ENCODE measurements around the gene PRL. TPM values are rescaled to one million over a fixed set of nuclear protein-coding genes. Genes with fewer than 3 reads are reported as not detected.

Gene PRL
- polyA plus RNA-seq, 5 donors, result 0.14 to 0.18 TPM; not detected in 3

DNA sequence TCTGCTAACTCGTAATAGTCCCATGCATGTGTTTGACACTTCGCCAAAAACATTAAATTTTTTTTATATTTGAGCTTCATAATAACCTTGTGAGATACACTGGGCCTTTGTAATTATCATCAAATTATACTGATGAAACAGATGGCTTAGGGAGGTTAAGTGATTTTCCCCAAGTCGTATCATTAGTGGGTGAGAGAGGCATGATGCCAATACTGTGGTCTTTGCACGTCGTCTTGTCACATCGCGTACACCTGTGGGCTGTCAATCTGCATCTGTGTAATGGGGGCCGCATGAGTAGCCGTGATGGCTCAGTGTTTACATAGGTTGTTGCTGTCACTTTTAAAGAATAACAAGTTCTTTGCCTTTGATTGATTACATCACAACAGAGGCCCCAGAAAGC lies 1.7 kb downstream of the PRL start:
- no peak for DNase-seq

DNA sequence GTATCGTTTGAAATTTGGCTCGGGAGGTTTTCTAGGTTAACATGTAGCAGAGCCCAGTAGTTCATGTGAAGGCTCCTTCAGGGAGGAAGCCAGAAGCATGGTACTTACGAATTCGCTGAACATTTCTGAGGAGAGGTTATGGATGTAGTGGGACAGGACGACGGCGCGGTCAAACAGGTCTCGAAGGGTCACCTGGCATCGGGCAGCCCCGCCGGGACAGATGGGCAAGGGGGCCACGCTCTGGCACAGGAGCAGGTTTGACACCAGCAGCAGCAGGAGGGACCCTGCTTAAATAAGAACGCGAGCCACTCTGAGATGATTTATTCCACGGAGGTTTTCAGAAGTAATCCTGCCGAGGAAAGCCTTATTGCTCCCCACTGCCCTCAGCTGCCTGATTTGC lies 2.5 kb downstream of the PRL start:
- no peak for DNase-seq

GRCh38 chr6:22290045-22290444 lies 6.8 kb downstream of the PRL start:
- DNase-seq, result no peak

- no peak for DNase-seq
Observed at GRCh38 chr6:22288721-22289120, 8.1 kb downstream of the PRL start.

- DNase-seq, result no peak
Observed at GRCh38 chr6:22284666-22285065, 12.2 kb downstream of the PRL start.

GRCh38 chr6:22281341-22282085 lies 15.3 kb downstream of the PRL start:
- DNase-seq, result no peak

GRCh38 chr6:22279427-22279826 lies 17.4 kb downstream of the PRL start:
- DNase-seq, result no peak

GRCh38 chr6:22271081-22271480 lies 25.8 kb downstream of the PRL start:
- DNase-seq, result no peak

- no peak for DNase-seq
Observed at GRCh38 chr6:22263748-22264147, 33.1 kb downstream of the PRL start.

- DNase-seq, result no peak
Observed at GRCh38 chr6:22254886-22255285, 42.0 kb downstream of the PRL start.

- no peak for DNase-seq
Observed at GRCh38 chr6:22253955-22254655, 42.7 kb downstream of the PRL start.

GRCh38 chr6:22251348-22251747 lies 45.5 kb downstream of the PRL start:
- DNase-seq, result no peak

- DNase-seq, result no peak
Observed at GRCh38 chr6:22250486-22250885, 46.4 kb downstream of the PRL start.

DNA sequence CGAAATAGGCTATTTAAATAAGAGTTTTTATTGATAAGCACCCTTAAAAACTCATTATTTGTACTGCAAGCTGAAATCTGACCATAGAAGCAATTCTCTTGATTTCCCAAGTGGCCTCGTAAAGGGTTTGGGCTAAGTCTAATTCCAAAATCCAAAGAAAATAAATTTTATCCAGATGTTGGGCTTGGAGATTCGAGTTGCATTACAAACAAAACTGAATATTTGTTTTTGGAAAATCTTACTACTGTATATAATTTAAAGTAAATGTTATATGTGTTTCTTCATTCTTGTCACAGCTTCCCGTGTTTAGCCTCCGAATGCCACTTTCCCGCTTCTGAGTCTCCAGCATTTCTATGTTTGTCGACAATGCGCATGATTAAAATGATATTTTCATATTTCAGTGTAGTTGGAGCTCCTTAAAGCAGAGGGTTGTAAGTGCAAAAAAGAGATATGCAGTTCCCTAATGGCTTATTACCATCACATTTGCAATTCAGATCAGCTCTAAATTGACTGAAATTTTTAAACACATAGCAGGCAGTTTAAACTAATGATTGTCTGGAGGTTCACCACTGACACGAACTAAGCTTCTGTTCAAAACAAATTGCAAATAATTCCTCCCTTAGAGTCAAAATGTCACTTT lies 47.0 kb downstream of the PRL start:
- DNase-seq, result no peak

GRCh38 chr6:22248513-22249308 lies 48.1 kb downstream of the PRL start:
- no peak for DNase-seq

- no peak for DNase-seq
Observed at GRCh38 chr6:22247916-22248482, 48.8 kb downstream of the PRL start.

- DNase-seq, result no peak
Observed at GRCh38 chr6:22240025-22240424, 56.8 kb downstream of the PRL start.

DNA sequence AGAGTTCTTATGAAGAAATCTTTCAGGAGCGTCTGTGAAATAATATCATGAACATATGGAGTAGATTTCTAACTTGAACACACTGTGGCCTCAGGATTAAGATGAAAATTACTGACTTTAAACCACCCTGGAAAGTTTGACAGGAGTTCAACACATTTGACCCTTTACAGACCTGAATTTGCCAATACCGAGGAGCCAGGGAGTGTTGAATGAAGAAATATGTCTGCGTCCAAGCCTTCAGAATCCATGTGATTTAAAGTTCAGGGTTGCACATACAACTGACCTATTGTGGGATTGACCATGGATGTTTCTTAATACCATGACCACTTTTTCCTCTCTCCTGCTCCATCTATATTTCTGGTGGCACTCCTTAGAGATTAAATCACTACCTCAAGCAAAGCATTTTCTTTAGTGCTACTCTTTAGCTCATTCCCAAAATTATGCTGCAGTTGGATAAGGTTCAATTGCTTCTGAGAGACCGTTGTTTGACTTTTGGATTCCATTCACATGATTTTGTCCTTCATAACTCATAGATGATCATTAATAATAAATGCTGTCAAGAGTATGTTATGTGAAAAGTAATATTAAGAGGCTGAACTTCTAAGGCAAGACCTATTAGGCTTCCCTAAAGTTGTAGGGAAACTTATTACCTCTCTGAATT lies 57.4 kb downstream of the PRL start:
- no peak for DNase-seq

- no peak for DNase-seq
Observed at GRCh38 chr6:22238861-22239260, 58.0 kb downstream of the PRL start.

- DNase-seq, result no peak
Observed at GRCh38 chr6:22237526-22237925, 59.3 kb downstream of the PRL start.

All from right lung (tissue), 5 donors.